Measurements from ENCODE around the gene AOC1.

- TF ChIP-seq CTCF (IDR thresholded peaks at IDR 0.05) (no peak), POLR2A (IDR thresholded peaks at IDR 0.05) (no peak)
These were observed 23.9 kb upstream of the AOC1 start for GRCh38 chr7:150828384-150828783.

Measured in vagina (tissue), 2 donors.